ENCODE data around the gene FBXW8. TPM values are rescaled to one million over a fixed set of nuclear protein-coding genes. Genes with fewer than 3 reads are reported as not detected.

Gene FBXW8
- total RNA-seq, 4 donors from 2014 or later, result 8.5 to 14.3 (median 10.6) TPM

GRCh38 chr12:116918464-116918863 is 7.7 kb downstream of the FBXW8 start:
- no peak for TF ChIP-seq CTCF (IDR thresholded peaks at IDR 0.05; ENCODE audit: low read depth)

- no peak for TF ChIP-seq CTCF (IDR thresholded peaks at IDR 0.05; ENCODE audit: low read depth)
Measured at GRCh38 chr12:116919247-116919661, 8.5 kb downstream of the FBXW8 start.

GRCh38 chr12:116919706-116920485 is 9.1 kb downstream of the FBXW8 start:
- TF ChIP-seq CTCF (IDR thresholded peaks at IDR 0.05; ENCODE audit: low read depth), result no peak

GRCh38 chr12:116920939-116921338 is 10.2 kb downstream of the FBXW8 start:
- no peak for TF ChIP-seq CTCF (IDR thresholded peaks at IDR 0.05; ENCODE audit: low read depth)

- no peak for TF ChIP-seq CTCF (IDR thresholded peaks at IDR 0.05; ENCODE audit: low read depth)
Measured at GRCh38 chr12:116922194-116922897, 11.6 kb downstream of the FBXW8 start.

DNA sequence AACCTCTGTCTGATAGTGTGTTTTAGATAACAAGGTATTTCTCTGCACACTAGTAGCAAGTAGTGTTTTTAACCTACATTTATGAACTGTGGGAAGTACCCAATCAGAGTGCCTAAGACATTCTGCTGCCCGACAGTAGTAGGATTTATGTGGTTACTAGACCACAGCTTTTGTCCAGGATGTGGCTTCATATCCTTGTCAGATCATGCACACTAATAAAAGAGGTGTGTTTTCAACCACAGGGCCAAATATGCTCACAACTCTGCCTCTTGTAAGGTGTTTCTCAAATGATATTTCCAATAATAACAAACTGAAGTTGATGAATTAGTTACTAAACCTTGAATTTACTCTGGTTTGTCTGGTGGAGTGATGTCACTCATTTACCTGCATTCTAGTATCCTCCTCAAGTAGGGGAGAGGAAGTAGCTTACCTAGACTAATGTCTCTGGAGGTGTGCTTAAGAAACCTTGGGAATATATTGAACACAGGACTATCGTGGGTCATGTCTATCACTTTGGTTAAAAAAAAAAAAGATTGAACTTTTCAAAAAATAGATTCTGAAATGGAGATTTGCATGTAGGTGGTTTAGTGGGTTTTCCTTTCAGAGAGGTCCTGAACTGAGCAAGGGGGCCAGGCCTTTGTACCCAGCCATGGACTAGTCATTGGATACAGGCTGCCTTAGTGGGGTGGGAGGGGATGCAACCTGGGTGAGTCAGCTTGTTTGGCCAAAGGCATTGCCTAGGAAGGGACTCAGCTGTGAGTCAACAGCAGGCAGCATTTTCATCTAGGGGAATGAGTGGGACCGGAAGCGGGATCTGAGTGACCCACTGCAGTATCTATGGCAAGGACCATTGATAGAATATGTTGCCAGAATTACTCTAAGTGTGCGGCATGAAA is 14.1 kb downstream of the FBXW8 start:
- TF ChIP-seq CTCF (IDR thresholded peaks at IDR 0.05; ENCODE audit: low read depth), result no peak
